Fibroblast of pulmonary artery (primary cell): ENCODE results near the gene CPLANE1.
A peak's percentile ranks its signal among the peaks of the same experiment; 100 is the strongest.

ENCODE experiments used
- DNase-seq: peaks from one replicate; pipeline ENCODE4 v3.0.0-alpha.2; 2010; ENCODE audit warnings: low read depth
- H3K4me3 ChIP-seq: replicated peaks from 2 replicates; pipeline ENCODE4 v1.5.1; 2011; ENCODE audit warnings: low read depth, mild to moderate bottlenecking, control low read depth, low read length, moderate library complexity
- CTCF ChIP-seq: IDR thresholded peaks from 2 replicates; pipeline ENCODE4 v1.5.1; 2011; ENCODE audit warnings: mild to moderate bottlenecking, control low read depth, low read length, inconsistent platforms; ENCODE audit errors: missing control alignments

CPLANE1 gene

GRCh38 chr5:37132646-37133045, 116.5 kb downstream of the CPLANE1 start:
- no peak overlapping the region for H3K4me3 ChIP-seq
- TF ChIP-seq CTCF = no peak
- peak; percentile 27 for DNase-seq

GRCh38 chr5:37121465-37121864, 127.7 kb downstream of the CPLANE1 start:
- peak; percentile 3 for DNase-seq
- no peak overlapping the region for H3K4me3 ChIP-seq
- TF ChIP-seq CTCF = no peak

GRCh38 chr5:37121027-37121426, 128.1 kb downstream of the CPLANE1 start:
- no peak for TF ChIP-seq CTCF
- no peak overlapping the region for H3K4me3 ChIP-seq
- no peak for DNase-seq

GRCh38 chr5:37120270-37120669, 128.9 kb downstream of the CPLANE1 start:
- no peak for TF ChIP-seq CTCF
- no peak overlapping the region for H3K4me3 ChIP-seq
- no peak for DNase-seq

GRCh38 chr5:37116359-37116758, 132.8 kb downstream of the CPLANE1 start:
- DNase-seq = no peak
- H3K4me3 ChIP-seq = no peak overlapping the region
- no peak for TF ChIP-seq CTCF

- no peak overlapping the region for H3K4me3 ChIP-seq
- no peak for TF ChIP-seq CTCF
- DNase-seq = no peak
Observed at GRCh38 chr5:37112383-37112991, 136.7 kb downstream of the CPLANE1 start.
